ENCODE results near the gene RUSC1.
A peak's percentile ranks its signal among the peaks of the same experiment; 100 is the strongest.

GRCh38 chr1:155273343-155274245 lies 47.1 kb upstream of the RUSC1 start, which contains the start of gene CLK2:
- no peak for TF ChIP-seq CTCF (IDR thresholded peaks at IDR 0.05; ENCODE audit: extremely low read depth in 1 of 2, insufficient read depth in 1 of 2, low read depth in 1 of 2, low read length in 2 of 2)
- TF ChIP-seq POLR2A (IDR thresholded peaks at IDR 0.05; ENCODE audit: low read depth, low read length) = peak; percentile 69
- TF ChIP-seq EZH2 (IDR thresholded peaks at IDR 0.05; ENCODE audit: borderline replicate concordance, low read depth, low read length, severe bottlenecking) = no peak
- TF ChIP-seq FOS (IDR thresholded peaks at IDR 0.05; ENCODE audit: borderline replicate concordance, insufficient read depth, low read length) = no peak
- TF ChIP-seq POLR2AphosphoS5 (IDR thresholded peaks at IDR 0.05; ENCODE audit: insufficient read depth, low read depth, low read length) = peak; percentile 75
- TF ChIP-seq JUN (IDR thresholded peaks at IDR 0.05; ENCODE audit: borderline replicate concordance, insufficient read depth, insufficient read length, low read depth) = no peak

Measured in endothelial cell of umbilical vein (primary cell).